ENCODE data around the gene KRT75.

Gene KRT75

GRCh38 chr12:52439420-52439819 is 5.2 kb upstream of the KRT75 start:
- no peak for DNase-seq

- DNase-seq = no peak
Observed at GRCh38 chr12:52438305-52439301, 4.4 kb upstream of the KRT75 start.

- DNase-seq = no peak
Observed at GRCh38 chr12:52437508-52437907, 3.3 kb upstream of the KRT75 start.

GRCh38 chr12:52436828-52437474 is 2.8 kb upstream of the KRT75 start:
- no peak for DNase-seq

GRCh38 chr12:52436000-52436827 is 2.0 kb upstream of the KRT75 start:
- no peak for DNase-seq

GRCh38 chr12:52435659-52435999 is 1.5 kb upstream of the KRT75 start:
- no peak for DNase-seq

GRCh38 chr12:52434760-52435530 is 774 bp upstream of the KRT75 start:
- no peak for DNase-seq

GRCh38 chr12:52433501-52434080 is 580 bp downstream of the KRT75 start:
- DNase-seq = no peak

GRCh38 chr12:52432559-52433207 is 1.5 kb downstream of the KRT75 start:
- no peak for DNase-seq

GRCh38 chr12:52428121-52428520 is 6.0 kb downstream of the KRT75 start:
- no peak for DNase-seq

GRCh38 chr12:52427083-52427482 is 7.1 kb downstream of the KRT75 start:
- DNase-seq = no peak

GRCh38 chr12:52426034-52426433 is 8.1 kb downstream of the KRT75 start:
- no peak for DNase-seq

GRCh38 chr12:52425466-52425865 is 8.7 kb downstream of the KRT75 start:
- DNase-seq = no peak

GRCh38 chr12:52423661-52424500 is 10.3 kb downstream of the KRT75 start:
- no peak for DNase-seq

- no peak for DNase-seq
Observed at GRCh38 chr12:52423035-52423434, 11.1 kb downstream of the KRT75 start.

- no peak for DNase-seq
Observed at GRCh38 chr12:52419656-52420055, 14.5 kb downstream of the KRT75 start.

- DNase-seq = no peak
Observed at GRCh38 chr12:52418576-52419110, 15.5 kb downstream of the KRT75 start.

- no peak for DNase-seq
Observed at GRCh38 chr12:52417740-52418139, 16.4 kb downstream of the KRT75 start.

- DNase-seq = no peak
Observed at GRCh38 chr12:52416795-52417194, 17.4 kb downstream of the KRT75 start.
